Panc1 (cell line): Measurements from ENCODE around the gene FILIP1L.

ENCODE experiments used
- CTCF ChIP-seq: fragments of 450-650 bp; IDR thresholded peaks from 2 replicates; pipeline ENCODE4 v1.5.1; 2017; ENCODE audit warnings: mild to moderate bottlenecking
- SIN3A ChIP-seq: IDR thresholded peaks from 2 replicates; pipeline ENCODE4 v1.6.1; 2012; ENCODE audit warnings: low read depth, mild to moderate bottlenecking, low read length, moderate library complexity, borderline replicate concordance; ENCODE audit not compliant: insufficient read depth

GRCh38 chr3:100123112-100123511 is 8.8 kb upstream of the FILIP1L start:
- TF ChIP-seq CTCF (no peak), SIN3A (no peak)
